ENCODE measurements around the gene MAP1LC3A. TPM values are rescaled to one million over a fixed set of nuclear protein-coding genes. Genes with fewer than 3 reads are reported as not detected.
"Not testable (repeated sequence)": the region's sequence is repeated elsewhere in the genome, so short reads cannot be mapped to it uniquely, and the experiment has no call there.

MAP1LC3A gene
- total and polyA plus RNA-seq, 2 donors (not counting 1 experiment from before 2014, with no cell fraction given): 3.5 to 10.5 TPM

DNA sequence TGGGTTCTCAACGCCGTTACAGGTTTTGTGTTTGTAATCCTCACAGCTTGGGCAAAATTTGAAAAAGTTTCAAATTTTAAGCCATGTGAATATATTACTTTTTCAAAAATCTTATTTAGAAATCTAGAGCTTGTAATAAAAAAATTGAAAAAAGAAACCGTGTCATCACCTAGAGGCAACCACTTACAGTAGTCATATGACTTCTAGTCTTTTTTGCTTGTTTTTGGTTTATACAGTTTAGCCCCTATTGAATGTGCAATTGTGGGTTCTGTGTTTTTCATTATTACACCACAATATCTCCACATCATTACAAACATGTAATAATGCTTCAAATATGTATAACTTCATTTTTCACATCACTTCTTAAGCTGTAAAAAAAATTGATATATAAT, 41.4 kb upstream of the MAP1LC3A start:
- ChIA-PET POLR2A (interaction anchor here (0.7 kb wide), 1 partner anchor 270 kb away, joined by 3 read pairs; no protein-coding TSS in a partner anchor), CTCF (interaction anchor here (0.7 to 5.3 kb wide), 11 partner anchors 8 to 326 kb away, joined by 3 to 38 read pairs (median 3); partner anchors contain the start of gene TP53INP2)
- no peaks in the 10 kb centered on the region for H3K27me3 ChIP-seq (replicated peaks in 1 of 4; ENCODE audit: control extremely low read depth in 1 of 4, control insufficient read depth in 3 of 4, insufficient read depth in 4 of 4, low read length in 3 of 4)
- H3K4me1 ChIP-seq (ENCODE audit: control insufficient read depth in 2 of 2, insufficient read depth in 2 of 2, low read length in 2 of 2): peaks cover 5 to 10% of the 10 kb centered on the region in 2 donors
- H3K27ac Mint-ChIP-seq: peak overlapping the region; percentile 97
- H3K36me3 ChIP-seq (replicated peaks in 1 of 2; ENCODE audit: control extremely low read depth in 1 of 2, control insufficient read depth in 1 of 2, extremely low read depth in 1 of 2, insufficient read depth in 2 of 2, low read length in 1 of 2): peaks cover 3 to 5% of the 10 kb centered on the region in 2 experiments
- peak overlapping the region; percentile 66 to 99 (median 95) for H3K4me3 ChIP-seq (ENCODE audit: control extremely low read depth in 1 of 5, extremely low read depth in 1 of 5, insufficient read depth in 1 of 5, low read depth in 2 of 5, low read length in 4 of 5)
- peak overlapping the region; percentile 83 for H3K4me2 ChIP-seq (replicated peaks; ENCODE audit: low read depth, low read length, poor library complexity, severe bottlenecking)
- H4K20me1 ChIP-seq (ENCODE audit: control insufficient read depth, insufficient read depth, low read length, poor library complexity, severe bottlenecking): peaks cover 28% of the 10 kb centered on the region
- peak overlapping the region; percentile 90 for H2AFZ ChIP-seq (ENCODE audit: insufficient read depth, low read depth, low read length, poor library complexity, severe bottlenecking)
- H3K9me3 Mint-ChIP-seq (ENCODE audit: insufficient read depth): no peaks in the 10 kb centered on the region
- peaks cover 50% of the 10 kb centered on the region for H3K4me1 Mint-ChIP-seq
- no CpG with 5 or more reads among the region's 3 CpGs for WGBS (ENCODE audit: insufficient coverage)
- intact Hi-C loops (cut with micrococcal nuclease): loop anchor here (5.0 kb wide), 2 partner anchors 405 to 525 kb away; partner anchors contain the start of genes EIF2S2 and RALY
- TF ChIP-seq, protein P1, sequence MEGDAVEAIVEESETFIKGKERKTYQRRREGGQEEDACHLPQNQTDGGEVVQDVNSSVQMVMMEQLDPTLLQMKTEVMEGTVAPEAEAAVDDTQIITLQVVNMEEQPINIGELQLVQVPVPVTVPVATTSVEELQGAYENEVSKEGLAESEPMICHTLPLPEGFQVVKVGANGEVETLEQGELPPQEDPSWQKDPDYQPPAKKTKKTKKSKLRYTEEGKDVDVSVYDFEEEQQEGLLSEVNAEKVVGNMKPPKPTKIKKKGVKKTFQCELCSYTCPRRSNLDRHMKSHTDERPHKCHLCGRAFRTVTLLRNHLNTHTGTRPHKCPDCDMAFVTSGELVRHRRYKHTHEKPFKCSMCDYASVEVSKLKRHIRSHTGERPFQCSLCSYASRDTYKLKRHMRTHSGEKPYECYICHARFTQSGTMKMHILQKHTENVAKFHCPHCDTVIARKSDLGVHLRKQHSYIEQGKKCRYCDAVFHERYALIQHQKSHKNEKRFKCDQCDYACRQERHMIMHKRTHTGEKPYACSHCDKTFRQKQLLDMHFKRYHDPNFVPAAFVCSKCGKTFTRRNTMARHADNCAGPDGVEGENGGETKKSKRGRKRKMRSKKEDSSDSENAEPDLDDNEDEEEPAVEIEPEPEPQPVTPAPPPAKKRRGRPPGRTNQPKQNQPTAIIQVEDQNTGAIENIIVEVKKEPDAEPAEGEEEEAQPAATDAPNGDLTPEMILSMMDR (IDR thresholded peaks at IDR 0.05): no peak
- TF ChIP-seq EZH2 (IDR thresholded peaks at IDR 0.05; ENCODE audit: borderline replicate concordance, insufficient read depth, low read depth, low read length, poor library complexity, severe bottlenecking): no peak
- peak overlapping the region; percentile 31 to 85 for H3K27ac ChIP-seq (ENCODE audit: low read length in 2 of 2)
- ATAC-seq (ENCODE audit: low read depth): no peak
- peaks cover 63% of the 10 kb centered on the region for H3K79me2 ChIP-seq (ENCODE audit: control insufficient read depth, insufficient read depth, low read length)
- peak overlapping the region; percentile 94 for H3K9ac ChIP-seq (ENCODE audit: low read length)
- no peaks in the 10 kb centered on the region for H3K27me3 Mint-ChIP-seq
- no peaks in the 10 kb centered on the region for H3K9me3 ChIP-seq (ENCODE audit: control extremely low read depth in 1 of 3, control insufficient read depth in 2 of 3, insufficient read depth in 1 of 3, low read length in 2 of 3)
- H3K4me3 Mint-ChIP-seq: peak overlapping the region; percentile 97
- no peak for DNase-seq

DNA sequence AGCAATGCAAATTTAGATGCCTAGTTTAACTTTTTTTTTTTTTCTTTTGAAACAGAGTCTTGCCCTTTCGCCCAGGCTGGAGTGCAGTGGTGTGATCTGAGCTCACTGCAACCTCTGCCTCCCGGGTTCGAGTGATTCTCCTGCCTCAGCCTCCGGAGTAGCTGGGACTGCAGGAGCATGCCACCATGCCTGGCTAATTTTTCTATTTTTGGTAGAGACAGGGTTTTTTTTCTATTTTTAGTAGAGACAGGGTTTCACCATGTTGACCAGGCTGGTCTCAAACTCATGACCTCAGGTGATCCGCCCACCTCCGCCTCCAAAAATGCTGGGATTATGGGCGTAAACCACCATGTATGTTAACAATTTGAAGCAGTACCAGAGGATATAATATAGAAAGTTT, 39.7 kb upstream of the MAP1LC3A start:
- CTCF ChIA-PET; H3K9ac ChIP-seq (ENCODE audit: low read length); H3K9me3 ChIP-seq (ENCODE audit: control extremely low read depth in 1 of 3, control insufficient read depth in 2 of 3, insufficient read depth in 1 of 3, low read length in 2 of 3); H3K27ac Mint-ChIP-seq; H3K36me3 ChIP-seq (replicated peaks in 1 of 2; ENCODE audit: control extremely low read depth in 1 of 2, control insufficient read depth in 1 of 2, extremely low read depth in 1 of 2, insufficient read depth in 2 of 2, low read length in 1 of 2); POLR2A ChIA-PET; H3K4me3 Mint-ChIP-seq; H3K4me2 ChIP-seq (replicated peaks; ENCODE audit: low read depth, low read length, poor library complexity, severe bottlenecking); ATAC-seq (ENCODE audit: low read depth); H3K27me3 Mint-ChIP-seq; DNase-seq; H3K9me3 Mint-ChIP-seq (ENCODE audit: insufficient read depth); H3K27ac ChIP-seq (ENCODE audit: low read length in 2 of 2); H3K27me3 ChIP-seq (replicated peaks in 1 of 4; ENCODE audit: control extremely low read depth in 1 of 4, control insufficient read depth in 3 of 4, insufficient read depth in 4 of 4, low read length in 3 of 4); H3K4me3 ChIP-seq (ENCODE audit: control extremely low read depth in 1 of 5, extremely low read depth in 1 of 5, insufficient read depth in 1 of 5, low read depth in 2 of 5, low read length in 4 of 5); H2AFZ ChIP-seq (ENCODE audit: insufficient read depth, low read depth, low read length, poor library complexity, severe bottlenecking): not testable (repeated sequence)
- Histone ChIP-seq H3K79me2 (ENCODE audit: control insufficient read depth, insufficient read depth, low read length) (peaks cover 81% of the 10 kb centered on the region), H4K20me1 (ENCODE audit: control insufficient read depth, insufficient read depth, low read length, poor library complexity, severe bottlenecking) (peaks cover 46% of the 10 kb centered on the region), H3K4me1 (ENCODE audit: control insufficient read depth in 2 of 2, insufficient read depth in 2 of 2, low read length in 2 of 2) (peaks cover 10 to 11% of the 10 kb centered on the region in 2 donors)
- intact Hi-C loops (cut with micrococcal nuclease): loop anchor here (5.0 kb wide), 2 partner anchors 407 to 527 kb away; partner anchors contain the start of genes EIF2S2 and RALY
- H3K4me1 Mint-ChIP-seq: peaks cover 49% of the 10 kb centered on the region
- 100% methylated on average over 4 of the region's 7 CpGs for WGBS (ENCODE audit: insufficient coverage)

DNA sequence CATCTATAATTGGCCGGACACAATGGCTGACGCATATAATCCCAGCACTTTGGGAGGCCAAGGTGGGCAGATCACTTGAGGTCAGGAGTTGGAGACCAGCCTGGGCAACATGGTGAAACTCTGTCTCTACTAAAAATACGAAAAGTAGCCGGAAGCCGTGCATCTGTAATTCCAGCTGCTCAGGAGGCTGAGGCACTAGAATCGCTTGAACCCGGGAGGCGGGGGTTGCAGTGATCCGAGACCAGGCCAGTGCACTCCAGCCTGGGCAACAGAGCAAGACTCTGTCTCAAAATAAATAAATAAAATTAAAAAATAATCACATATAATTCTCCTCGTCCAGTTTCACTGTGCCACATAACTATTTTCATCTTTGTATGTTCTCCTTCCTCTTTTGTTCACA, 38.7 kb upstream of the MAP1LC3A start:
- CTCF ChIA-PET: not testable (repeated sequence)
- WGBS (ENCODE audit: insufficient coverage): 100% methylated on average over 7 of the region's 10 CpGs
- peaks cover 55% of the 10 kb centered on the region for H4K20me1 ChIP-seq (ENCODE audit: control insufficient read depth, insufficient read depth, low read length, poor library complexity, severe bottlenecking)

More for the DNA sequence above, 38.7 kb upstream of the MAP1LC3A start:
- DNase-seq; H3K4me2 ChIP-seq (replicated peaks; ENCODE audit: low read depth, low read length, poor library complexity, severe bottlenecking); H3K27ac Mint-ChIP-seq; H3K4me3 Mint-ChIP-seq; H3K27me3 ChIP-seq (replicated peaks in 1 of 4; ENCODE audit: control extremely low read depth in 1 of 4, control insufficient read depth in 3 of 4, insufficient read depth in 4 of 4, low read length in 3 of 4); H3K9ac ChIP-seq (ENCODE audit: low read length); H3K9me3 Mint-ChIP-seq (ENCODE audit: insufficient read depth); H3K27me3 Mint-ChIP-seq; ATAC-seq (ENCODE audit: low read depth); POLR2A ChIA-PET; H3K27ac ChIP-seq (ENCODE audit: low read length in 2 of 2); H3K9me3 ChIP-seq (ENCODE audit: control extremely low read depth in 1 of 3, control insufficient read depth in 2 of 3, insufficient read depth in 1 of 3, low read length in 2 of 3); H3K4me3 ChIP-seq (ENCODE audit: control extremely low read depth in 1 of 5, extremely low read depth in 1 of 5, insufficient read depth in 1 of 5, low read depth in 2 of 5, low read length in 4 of 5); H3K4me1 ChIP-seq (ENCODE audit: control insufficient read depth in 2 of 2, insufficient read depth in 2 of 2, low read length in 2 of 2); H2AFZ ChIP-seq (ENCODE audit: insufficient read depth, low read depth, low read length, poor library complexity, severe bottlenecking): not testable (repeated sequence)
- Histone ChIP-seq H3K79me2 (ENCODE audit: control insufficient read depth, insufficient read depth, low read length) (peaks cover 91% of the 10 kb centered on the region), H3K36me3 (replicated peaks in 1 of 2; ENCODE audit: control extremely low read depth in 1 of 2, control insufficient read depth in 1 of 2, extremely low read depth in 1 of 2, insufficient read depth in 2 of 2, low read length in 1 of 2) (peaks cover 4 to 12% of the 10 kb centered on the region in 2 experiments)
- intact Hi-C loops (cut with micrococcal nuclease): loop anchor here (5.0 kb wide), 2 partner anchors 408 to 528 kb away; partner anchors contain the start of genes EIF2S2 and RALY
- peaks cover 50% of the 10 kb centered on the region for H3K4me1 Mint-ChIP-seq

Measured in B cell (primary cell).